Skin of body (tissue), 2 donors: Measurements from ENCODE around the gene MC4R. TPM values are rescaled to one million over a fixed set of nuclear protein-coding genes. Genes with fewer than 3 reads are reported as not detected.

Experiments used
- DNase-seq: peaks from one replicate; lab custom pipeline; 2025; lab: John Stamatoyannopoulos, UW
- total RNA-seq: library from RNA; depleted of rRNA; stranded (reverse); fragments of >200 nt; gene quantifications from one replicate; pipeline ENCODE4 v1.2.3, GENCODE V29; 2014

MC4R gene
- total RNA-seq, 1 donor from 2014 or later = not detected

GRCh38 chr18:60329131-60329530 lies 43.4 kb downstream of the MC4R start:
- no peak for DNase-seq

- no peak for DNase-seq
Measured at GRCh38 chr18:60327880-60328279, 44.7 kb downstream of the MC4R start.

- no peak for DNase-seq
Measured at GRCh38 chr18:60322591-60322990, 50.0 kb downstream of the MC4R start.
